Measurements from ENCODE around the gene ITGB7. TPM values are rescaled to one million over a fixed set of nuclear protein-coding genes. Genes with fewer than 3 reads are reported as not detected.

ITGB7 gene
- total RNA-seq, 1 experiment from 2014 or later = 0.43 TPM

DNA sequence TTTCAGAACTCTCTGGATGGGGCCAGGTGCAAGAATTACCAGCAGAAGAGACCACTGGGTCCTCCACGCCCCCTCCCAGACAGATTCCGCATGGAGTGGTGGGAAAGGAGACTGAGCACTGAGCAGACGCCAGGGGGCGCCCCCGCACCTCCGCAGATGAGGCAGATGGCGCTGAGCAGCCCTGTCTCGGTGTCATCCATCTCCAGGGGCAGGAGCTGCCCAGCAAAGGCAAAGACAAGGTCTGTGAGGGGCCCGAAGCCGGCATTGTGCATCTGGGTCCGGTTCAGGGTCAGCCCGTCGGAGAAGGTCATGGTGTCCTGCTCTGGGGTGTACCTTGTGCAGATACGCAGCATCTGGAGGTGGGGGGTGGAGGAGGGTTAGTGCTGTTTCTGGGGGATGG, 6.3 kb upstream of the ITGB7 start:
- H3K27ac ChIP-seq (ENCODE audit: low read depth, low read length, poor library complexity, severe bottlenecking) = no peak overlapping the region
- BruUV-seq (replicated peaks) = no TSS peak
- POLR2A ChIA-PET (ENCODE audit: low non-redundant PET) = no interaction called here
- no peaks in the 10 kb centered on the region for H3K27me3 ChIP-seq (replicated peaks; ENCODE audit: insufficient read depth, low read depth, low read length, poor library complexity)
- no peaks in the 10 kb centered on the region for H3K9me3 ChIP-seq (ENCODE audit: low read depth, low read length, poor library complexity, severe bottlenecking)
- CTCF ChIA-PET = interaction anchor here (0.5 to 2.0 kb wide), 16 partner anchors 10 to 295 kb away, joined by 3 to 24 read pairs (median 6); partner anchors contain the start of genes AAAS, CSAD, ESPL1 and MYG1
- intact Hi-C loops (cut with micrococcal nuclease; ENCODE audit: unreplicated experiment) = loop anchor here (1.0 to 2.0 kb wide), 3 partner anchors 74 to 295 kb away; no protein-coding TSS in a partner anchor
- TF ChIP-seq EZH2 (IDR thresholded peaks at IDR 0.05; ENCODE audit: borderline replicate concordance, low read depth, low read length, poor library complexity, severe bottlenecking) = no peak
- TF ChIP-seq, protein P1, sequence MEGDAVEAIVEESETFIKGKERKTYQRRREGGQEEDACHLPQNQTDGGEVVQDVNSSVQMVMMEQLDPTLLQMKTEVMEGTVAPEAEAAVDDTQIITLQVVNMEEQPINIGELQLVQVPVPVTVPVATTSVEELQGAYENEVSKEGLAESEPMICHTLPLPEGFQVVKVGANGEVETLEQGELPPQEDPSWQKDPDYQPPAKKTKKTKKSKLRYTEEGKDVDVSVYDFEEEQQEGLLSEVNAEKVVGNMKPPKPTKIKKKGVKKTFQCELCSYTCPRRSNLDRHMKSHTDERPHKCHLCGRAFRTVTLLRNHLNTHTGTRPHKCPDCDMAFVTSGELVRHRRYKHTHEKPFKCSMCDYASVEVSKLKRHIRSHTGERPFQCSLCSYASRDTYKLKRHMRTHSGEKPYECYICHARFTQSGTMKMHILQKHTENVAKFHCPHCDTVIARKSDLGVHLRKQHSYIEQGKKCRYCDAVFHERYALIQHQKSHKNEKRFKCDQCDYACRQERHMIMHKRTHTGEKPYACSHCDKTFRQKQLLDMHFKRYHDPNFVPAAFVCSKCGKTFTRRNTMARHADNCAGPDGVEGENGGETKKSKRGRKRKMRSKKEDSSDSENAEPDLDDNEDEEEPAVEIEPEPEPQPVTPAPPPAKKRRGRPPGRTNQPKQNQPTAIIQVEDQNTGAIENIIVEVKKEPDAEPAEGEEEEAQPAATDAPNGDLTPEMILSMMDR (conservative IDR thresholded peaks at IDR 0.05; ENCODE audit: low read depth, low read length) = peak; percentile 98
- DNase-seq (ENCODE audit: low spot score) = peak; percentile 86
- peaks cover 14% of the 10 kb centered on the region for H3K36me3 ChIP-seq (ENCODE audit: insufficient read depth, low read length, poor library complexity, severe bottlenecking)
- no peak overlapping the region for H3K4me3 ChIP-seq (ENCODE audit: low read depth, low read length, poor library complexity, severe bottlenecking)
- peaks cover 19% of the 10 kb centered on the region for H3K4me1 ChIP-seq (ENCODE audit: insufficient read depth, low read length, poor library complexity, severe bottlenecking)

GRCh38 chr12:53212931-53213330, 5.9 kb upstream of the ITGB7 start:
- intact Hi-C loops (cut with micrococcal nuclease; ENCODE audit: unreplicated experiment) = loop anchor here (1.0 to 2.0 kb wide), 3 partner anchors 74 to 296 kb away; no protein-coding TSS in a partner anchor
- H3K9me3 ChIP-seq (ENCODE audit: low read depth, low read length, poor library complexity, severe bottlenecking) = no peaks in the 10 kb centered on the region
- peaks cover 14% of the 10 kb centered on the region for H3K4me1 ChIP-seq (ENCODE audit: insufficient read depth, low read length, poor library complexity, severe bottlenecking)
- H3K36me3 ChIP-seq (ENCODE audit: insufficient read depth, low read length, poor library complexity, severe bottlenecking) = peaks cover 14% of the 10 kb centered on the region
- ChIA-PET POLR2A (ENCODE audit: low non-redundant PET) (no interaction called here), CTCF (interaction anchor here (0.9 to 2.0 kb wide), 10 partner anchors 7 to 296 kb away, joined by 3 to 13 read pairs (median 6); partner anchors contain the start of genes AAAS, MYG1 and PFDN5)
- no peak for DNase-seq (ENCODE audit: low spot score)
- H3K27ac ChIP-seq (ENCODE audit: low read depth, low read length, poor library complexity, severe bottlenecking) = no peak overlapping the region
- no TSS peak for BruUV-seq (replicated peaks)
- H3K4me3 ChIP-seq (ENCODE audit: low read depth, low read length, poor library complexity, severe bottlenecking) = no peak overlapping the region
- no peak for TF ChIP-seq EZH2 (IDR thresholded peaks at IDR 0.05; ENCODE audit: borderline replicate concordance, low read depth, low read length, poor library complexity, severe bottlenecking)
- TF ChIP-seq, protein P1 (conservative IDR thresholded peaks at IDR 0.05; ENCODE audit: low read depth, low read length) = no peak
- H3K27me3 ChIP-seq (replicated peaks; ENCODE audit: insufficient read depth, low read depth, low read length, poor library complexity) = no peaks in the 10 kb centered on the region

DNA sequence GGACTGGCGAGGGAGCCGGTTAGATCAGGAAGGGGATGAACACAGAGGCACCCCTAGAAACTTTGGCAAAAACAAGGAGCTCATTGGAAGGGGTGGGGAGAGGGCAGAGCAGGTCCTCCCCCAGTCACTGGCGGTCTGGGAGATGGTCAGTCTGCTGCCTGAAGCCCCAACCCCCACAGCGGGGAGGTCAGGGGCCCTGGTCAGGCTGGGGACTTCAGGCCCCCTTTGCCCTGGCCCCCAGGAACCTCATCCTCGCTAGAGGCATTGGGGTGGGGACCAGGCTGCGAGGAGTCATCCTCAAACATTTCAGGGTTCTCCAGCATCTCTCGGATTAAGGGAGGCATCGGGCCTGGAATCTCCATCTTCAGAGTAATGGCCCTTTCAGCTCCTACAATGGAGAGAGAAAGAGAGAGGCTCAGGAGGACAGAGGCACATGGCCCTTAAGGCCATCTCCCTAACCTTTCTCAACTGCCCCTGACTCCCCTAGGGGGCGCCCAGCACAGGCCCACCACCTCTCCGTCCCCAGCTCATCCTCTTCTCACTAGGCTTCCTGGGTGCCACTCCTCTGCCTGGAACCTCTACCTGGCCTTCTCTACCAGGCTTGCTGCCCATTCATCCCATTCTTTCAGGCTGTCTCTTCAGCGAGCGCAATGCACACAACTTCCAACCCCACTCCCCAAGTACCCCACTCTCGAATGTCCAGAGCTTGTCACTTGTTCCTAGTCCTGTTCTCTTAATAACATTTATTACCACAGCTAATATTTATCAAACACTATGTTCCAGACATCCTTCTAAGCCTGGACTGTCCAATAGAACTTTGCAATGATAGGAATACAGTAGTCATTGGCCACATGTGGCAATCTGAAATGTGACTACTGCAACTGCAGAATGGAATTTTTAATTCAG, 4.7 kb upstream of the ITGB7 start:
- H3K27ac ChIP-seq (ENCODE audit: low read depth, low read length, poor library complexity, severe bottlenecking) = no peak overlapping the region
- peaks cover 2% of the 10 kb centered on the region for H3K4me1 ChIP-seq (ENCODE audit: insufficient read depth, low read length, poor library complexity, severe bottlenecking)
- TF ChIP-seq EZH2 (IDR thresholded peaks at IDR 0.05; ENCODE audit: borderline replicate concordance, low read depth, low read length, poor library complexity, severe bottlenecking) = no peak
- TF ChIP-seq, protein P1 (conservative IDR thresholded peaks at IDR 0.05; ENCODE audit: low read depth, low read length) = peak; percentile 40
- no peaks in the 10 kb centered on the region for H3K27me3 ChIP-seq (replicated peaks; ENCODE audit: insufficient read depth, low read depth, low read length, poor library complexity)
- DNase-seq (ENCODE audit: low spot score) = no peak
- H3K36me3 ChIP-seq (ENCODE audit: insufficient read depth, low read length, poor library complexity, severe bottlenecking) = peaks cover 14% of the 10 kb centered on the region
- intact Hi-C loops (cut with micrococcal nuclease; ENCODE audit: unreplicated experiment) = loop anchor here (2.0 kb wide), 1 partner anchor 297 kb away; no protein-coding TSS in a partner anchor
- POLR2A ChIA-PET (ENCODE audit: low non-redundant PET) = no interaction called here
- H3K9me3 ChIP-seq (ENCODE audit: low read depth, low read length, poor library complexity, severe bottlenecking) = no peaks in the 10 kb centered on the region
- CTCF ChIA-PET = interaction anchor here (0.6 to 1.4 kb wide), 5 partner anchors 9 to 110 kb away, joined by 3 to 6 read pairs (median 4); partner anchors contain the start of genes AAAS and ESPL1
- BruUV-seq (replicated peaks) = no TSS peak
- H3K4me3 ChIP-seq (ENCODE audit: low read depth, low read length, poor library complexity, severe bottlenecking) = no peak overlapping the region

Measured in A673 (cell line).